A549 (cell line): ENCODE results near the gene TGFBR3.

ENCODE experiments used
- CTCF ChIP-seq: fragments of >200 bp; sonication (Bioruptor Twin); formaldehyde crosslinking; IDR thresholded peaks from 3 replicates; pipeline ENCODE4 v1.5.1; 2016
- EP300 ChIP-seq, 2 experiments: fragments of >200 bp; sonication (Bioruptor Twin); formaldehyde crosslinking; IDR thresholded peaks; 2 replicates in 1 of 2; 3 replicates in 1 of 2; pipeline ENCODE4 v1.6.1; 2016 to 2017
- FOSL2 ChIP-seq, 2 experiments: fragments of 450-650 bp in 1 of 2; fragments of >200 bp in 1 of 2; sonication (Bioruptor Twin) in 1 of 2; formaldehyde crosslinking; IDR thresholded peaks; 2 replicates each; pipeline versions ENCODE4 v1.5.0 to v1.6.1; 2016 to 2020; ENCODE audit warnings: mild to moderate bottlenecking in 1 of 2, moderate library complexity in 1 of 2
- NR3C1 ChIP-seq: fragments of >200 bp; sonication (Bioruptor Twin); formaldehyde crosslinking; IDR thresholded peaks from 3 replicates; pipeline ENCODE4 v1.6.1; 2017
- REST ChIP-seq: fragments of 200-600 bp; sonication (generic); IDR thresholded peaks from 2 replicates; pipeline ENCODE4 v1.6.1; 2016; ENCODE audit warnings: antibody characterized with exemption, mild to moderate bottlenecking, moderate library complexity
- TF ChIP-seq, protein P1 (sequence below): IDR thresholded peaks from 2 replicates; pipeline ENCODE4 v1.6.1; 2012

- TF ChIP-seq CTCF: no peak
- no peak for TF ChIP-seq FOSL2 (IDR thresholded peaks at IDR 0.05)
- TF ChIP-seq FOSL2 (CRISPR knock-in tag; IDR thresholded peaks at IDR 0.05): no peak
- TF ChIP-seq EP300 (IDR thresholded peaks at IDR 0.05): no peak
- no peak for TF ChIP-seq NR3C1
- no peak for TF ChIP-seq REST
- TF ChIP-seq, protein P1, sequence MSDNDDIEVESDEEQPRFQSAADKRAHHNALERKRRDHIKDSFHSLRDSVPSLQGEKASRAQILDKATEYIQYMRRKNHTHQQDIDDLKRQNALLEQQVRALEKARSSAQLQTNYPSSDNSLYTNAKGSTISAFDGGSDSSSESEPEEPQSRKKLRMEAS: no peak
Observed at GRCh38 chr1:91853397-91853796, 32.6 kb downstream of the TGFBR3 start.
